HFF-Myc (cell line): Measurements from ENCODE around the gene ACOX3.

Source experiments
- DNase-seq: peaks from one replicate; pipeline ENCODE4 v3.0.0-alpha.2; 2011; ENCODE audit warnings: low read depth; ENCODE audit errors: extremely low read depth
- H3K4me3 ChIP-seq: replicated peaks from 2 replicates; pipeline ENCODE4 v1.5.1; 2011; ENCODE audit warnings: low read depth, mild to moderate bottlenecking, control low read depth, low read length
- CTCF ChIP-seq: IDR thresholded peaks from 2 replicates; pipeline ENCODE4 v1.5.1; 2012; ENCODE audit warnings: mild to moderate bottlenecking, low read depth, low read length, control low read depth; ENCODE audit errors: missing control alignments

The ACOX3 gene

GRCh38 chr4:8376361-8377102 lies 64.0 kb downstream of the ACOX3 start:
- no peak for DNase-seq
- TF ChIP-seq CTCF = no peak

GRCh38 chr4:8374851-8375649 lies 65.5 kb downstream of the ACOX3 start:
- no peak for DNase-seq
- no peak for TF ChIP-seq CTCF
- no peak overlapping the region for H3K4me3 ChIP-seq

More at GRCh38 chr4:8376361-8377102, 64.0 kb downstream of the ACOX3 start:
- no peak overlapping the region for H3K4me3 ChIP-seq

- no peak overlapping the region for H3K4me3 ChIP-seq
- no peak for TF ChIP-seq CTCF
- no peak for DNase-seq
These were observed 66.5 kb downstream of the ACOX3 start for GRCh38 chr4:8373973-8374545.

- TF ChIP-seq CTCF = no peak
- no peak for DNase-seq
- H3K4me3 ChIP-seq = no peak overlapping the region
These were observed 67.1 kb downstream of the ACOX3 start for GRCh38 chr4:8373270-8373972.

GRCh38 chr4:8372506-8372905 lies 68.0 kb downstream of the ACOX3 start:
- H3K4me3 ChIP-seq = no peak overlapping the region
- no peak for TF ChIP-seq CTCF
- DNase-seq = no peak

- DNase-seq = no peak
- no peak for TF ChIP-seq CTCF
- H3K4me3 ChIP-seq = no peak overlapping the region
These were observed 68.9 kb downstream of the ACOX3 start for GRCh38 chr4:8371596-8371995.
